Osteoblast (primary cell): ENCODE results near the gene NKX2-3. TPM values are rescaled to one million over a fixed set of nuclear protein-coding genes. Genes with fewer than 3 reads are reported as not detected.

ENCODE experiments used
- DNase-seq: peaks from one replicate; pipeline ENCODE4 v3.0.0; 2011; ENCODE audit warnings: low spot score, mixed read lengths; ENCODE audit not compliant: insufficient read length; ENCODE audit errors: missing footprints
- H2AFZ ChIP-seq: 2 replicates; pipeline ENCODE4 v1.6.0; 2011; ENCODE audit warnings: mild to moderate bottlenecking, low read length
- H3K27ac ChIP-seq: 2 replicates; pipeline ENCODE4 v1.5.1; 2011; ENCODE audit warnings: mild to moderate bottlenecking, low read depth, low read length, moderate library complexity
- H3K27me3 ChIP-seq: 2 replicates; pipeline ENCODE4 v1.6.0; 2012; ENCODE audit warnings: mild to moderate bottlenecking, control low read depth, inconsistent platforms, low read length, moderate library complexity; ENCODE audit not compliant: insufficient read depth
- H3K36me3 ChIP-seq: 2 replicates; pipeline ENCODE4 v1.5.1; 2011; ENCODE audit warnings: mild to moderate bottlenecking, low read length, control low read depth, moderate library complexity; ENCODE audit not compliant: insufficient read depth
- H3K4me1 ChIP-seq: 2 replicates; pipeline ENCODE4 v1.5.1; 2011; ENCODE audit warnings: mild to moderate bottlenecking, low read length, control low read depth, moderate library complexity; ENCODE audit not compliant: insufficient read depth
- H3K4me2 ChIP-seq: 2 replicates; pipeline ENCODE4 v1.6.0; 2011; ENCODE audit warnings: mild to moderate bottlenecking, low read length; ENCODE audit not compliant: insufficient read depth
- H3K4me3 ChIP-seq: fragments of 200-600 bp; sonication (generic); 3 replicates; pipeline ENCODE4 v1.5.1; 2012; ENCODE audit warnings: mild to moderate bottlenecking, low read length, inconsistent platforms; ENCODE audit not compliant: insufficient read depth
- H3K79me2 ChIP-seq: 2 replicates; pipeline ENCODE4 v1.6.0; 2012; ENCODE audit warnings: mild to moderate bottlenecking, low read length, control low read depth, inconsistent platforms; ENCODE audit not compliant: insufficient read depth
- H3K9me3 ChIP-seq: 2 replicates; pipeline ENCODE4 v1.5.1; 2011; ENCODE audit warnings: low read depth, low read length, control low read depth
- H4K20me1 ChIP-seq: 2 replicates; pipeline ENCODE4 v1.6.0; 2012; ENCODE audit warnings: mild to moderate bottlenecking, low read length, control low read depth; ENCODE audit not compliant: insufficient read depth
- CTCF ChIP-seq: IDR thresholded peaks from 2 replicates; pipeline ENCODE4 v1.5.1; 2011; ENCODE audit warnings: mild to moderate bottlenecking, low read depth, low read length, moderate library complexity; ENCODE audit errors: extremely low read depth
- total RNA-seq: library from RNA; depleted of rRNA; stranded (reverse); fragments of >200 nt; gene quantifications from 2 replicates; pipeline ENCODE4 v1.2.3, GENCODE V29; 2012

Gene NKX2-3
- total RNA-seq, 1 donor: not detected

GRCh38 chr10:99565166-99565565 is 32.4 kb downstream of the NKX2-3 start:
- H4K20me1 ChIP-seq: no peaks in the 10 kb centered on the region
- no peak overlapping the region for H3K4me3 ChIP-seq
- H3K27me3 ChIP-seq: peaks cover 23% of the 10 kb centered on the region
- H3K27ac ChIP-seq: no peak overlapping the region
- no peak overlapping the region for H3K4me2 ChIP-seq
- H3K9me3 ChIP-seq: no peaks in the 10 kb centered on the region
- no peak for TF ChIP-seq CTCF
- H3K79me2 ChIP-seq: no peaks in the 10 kb centered on the region
- DNase-seq: no peak
- no peak overlapping the region for H2AFZ ChIP-seq
- H3K36me3 ChIP-seq: no peaks in the 10 kb centered on the region
- no peaks in the 10 kb centered on the region for H3K4me1 ChIP-seq

- Histone ChIP-seq H3K4me3 (no peak overlapping the region), H3K27ac (no peak overlapping the region), H3K9me3 (no peaks in the 10 kb centered on the region), H4K20me1 (no peaks in the 10 kb centered on the region), H3K27me3 (peaks cover 11% of the 10 kb centered on the region), H3K4me2 (no peak overlapping the region), H3K36me3 (no peaks in the 10 kb centered on the region), H2AFZ (no peak overlapping the region), H3K4me1 (no peaks in the 10 kb centered on the region), H3K79me2 (no peaks in the 10 kb centered on the region)
- TF ChIP-seq CTCF: no peak
- DNase-seq: no peak
These were observed 36.7 kb downstream of the NKX2-3 start for GRCh38 chr10:99569253-99569939.

- H3K4me2 ChIP-seq: no peak overlapping the region
- no peaks in the 10 kb centered on the region for H3K4me1 ChIP-seq
- no peaks in the 10 kb centered on the region for H4K20me1 ChIP-seq
- no peaks in the 10 kb centered on the region for H3K36me3 ChIP-seq
- H3K4me3 ChIP-seq: no peak overlapping the region
- H3K9me3 ChIP-seq: no peaks in the 10 kb centered on the region
- no peak overlapping the region for H2AFZ ChIP-seq
- no peak overlapping the region for H3K27ac ChIP-seq
- no peak for DNase-seq
- no peaks in the 10 kb centered on the region for H3K79me2 ChIP-seq
- no peak for TF ChIP-seq CTCF
- H3K27me3 ChIP-seq: peaks cover 13% of the 10 kb centered on the region
These were observed 37.2 kb downstream of the NKX2-3 start for GRCh38 chr10:99569961-99570360.

DNA sequence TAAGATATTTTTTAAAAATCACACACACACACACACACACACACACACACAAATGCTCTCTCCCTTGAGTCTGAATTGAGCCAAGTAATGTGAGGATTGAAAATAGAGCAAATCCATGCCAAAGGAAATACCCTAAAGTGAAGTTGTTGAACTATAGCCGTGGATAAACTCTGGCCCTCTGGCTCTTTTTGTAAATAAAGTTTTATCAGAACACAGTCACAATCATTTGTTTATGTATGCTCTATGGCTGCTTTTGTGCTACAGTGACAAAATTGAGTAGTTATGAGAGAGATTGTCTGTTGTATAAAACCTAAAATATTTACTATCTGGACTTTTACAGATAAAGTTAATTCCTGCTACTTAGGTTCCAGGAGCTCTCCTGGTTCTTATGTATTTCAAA is 39.1 kb downstream of the NKX2-3 start:
- H3K79me2 ChIP-seq: no peaks in the 10 kb centered on the region
- no peak overlapping the region for H3K4me3 ChIP-seq
- H3K36me3 ChIP-seq: no peaks in the 10 kb centered on the region
- H4K20me1 ChIP-seq: no peaks in the 10 kb centered on the region
- no peak overlapping the region for H3K4me2 ChIP-seq
- DNase-seq: no peak
- no peak for TF ChIP-seq CTCF
- H3K4me1 ChIP-seq: no peaks in the 10 kb centered on the region
- no peaks in the 10 kb centered on the region for H3K9me3 ChIP-seq
- H3K27me3 ChIP-seq: peaks cover 9% of the 10 kb centered on the region
- H3K27ac ChIP-seq: no peak overlapping the region
- no peak overlapping the region for H2AFZ ChIP-seq
